Measurements from ENCODE around the gene TTLL11.

The TTLL11 gene

GRCh38 chr9:121871431-121872025 lies 221.6 kb downstream of the TTLL11 start:
- DNase-seq = no peak

DNA sequence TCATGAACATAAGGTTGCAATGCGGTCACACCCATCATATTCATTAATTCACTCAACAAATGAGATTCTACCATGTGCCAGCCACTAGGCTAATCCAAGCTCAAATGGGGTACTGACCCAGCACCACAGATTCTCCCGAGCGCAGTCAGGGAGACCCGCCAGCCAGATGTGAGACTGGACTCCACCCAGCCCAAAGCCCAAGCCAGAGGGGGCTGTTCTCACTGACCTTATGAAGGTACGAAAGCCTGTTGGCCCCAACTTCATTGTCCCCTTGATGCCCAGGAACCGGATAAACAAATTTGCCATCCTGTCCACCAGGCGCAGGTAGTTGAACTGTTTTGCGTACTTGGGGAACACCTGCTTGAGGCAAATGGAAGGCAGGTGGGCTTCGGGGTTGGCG lies 222.8 kb downstream of the TTLL11 start:
- DNase-seq = no peak

DNA sequence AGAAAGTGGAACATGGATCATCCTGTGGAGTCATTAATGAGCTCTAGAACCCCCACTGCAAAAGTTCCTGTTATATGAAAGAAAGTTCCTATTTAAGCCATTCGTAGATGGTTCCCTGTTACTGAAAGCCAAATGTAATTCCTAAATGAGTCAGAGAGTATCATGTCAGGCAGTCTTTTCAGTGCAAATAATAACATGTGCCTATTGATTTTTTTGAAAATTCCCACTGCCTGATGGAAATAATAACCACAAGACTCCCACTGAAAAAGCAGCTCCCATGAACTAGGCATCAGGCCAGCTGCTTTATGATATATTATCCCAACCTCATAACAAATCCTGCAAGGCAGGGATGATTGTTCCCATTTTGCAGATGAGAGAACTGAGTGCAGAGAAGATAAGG lies 224.5 kb downstream of the TTLL11 start:
- no peak for DNase-seq

GRCh38 chr9:121866927-121867326 lies 226.2 kb downstream of the TTLL11 start:
- no peak for DNase-seq

GRCh38 chr9:121865884-121866283 lies 227.2 kb downstream of the TTLL11 start:
- DNase-seq = no peak

- DNase-seq = no peak
Observed at GRCh38 chr9:121865060-121865459, 228.0 kb downstream of the TTLL11 start.

DNA sequence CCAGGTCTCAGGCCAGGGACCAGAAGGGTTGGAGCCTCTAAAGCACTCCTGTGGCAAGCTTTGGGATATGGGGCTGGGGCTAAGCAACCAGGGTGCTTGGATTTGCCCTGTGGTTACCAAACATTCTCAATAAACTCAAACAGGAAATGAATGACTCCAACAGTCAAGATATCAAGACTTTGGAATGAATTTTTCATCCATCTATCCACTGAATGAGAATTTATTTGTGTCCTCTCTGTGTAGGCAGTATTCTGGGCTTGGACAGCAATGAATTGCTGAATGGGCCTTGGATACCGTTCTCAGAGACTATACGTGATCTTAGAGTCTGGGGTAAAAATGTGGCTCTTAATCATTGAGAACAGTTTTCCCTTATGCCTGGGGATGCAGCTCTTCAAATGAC lies 229.2 kb downstream of the TTLL11 start:
- DNase-seq = no peak

DNA sequence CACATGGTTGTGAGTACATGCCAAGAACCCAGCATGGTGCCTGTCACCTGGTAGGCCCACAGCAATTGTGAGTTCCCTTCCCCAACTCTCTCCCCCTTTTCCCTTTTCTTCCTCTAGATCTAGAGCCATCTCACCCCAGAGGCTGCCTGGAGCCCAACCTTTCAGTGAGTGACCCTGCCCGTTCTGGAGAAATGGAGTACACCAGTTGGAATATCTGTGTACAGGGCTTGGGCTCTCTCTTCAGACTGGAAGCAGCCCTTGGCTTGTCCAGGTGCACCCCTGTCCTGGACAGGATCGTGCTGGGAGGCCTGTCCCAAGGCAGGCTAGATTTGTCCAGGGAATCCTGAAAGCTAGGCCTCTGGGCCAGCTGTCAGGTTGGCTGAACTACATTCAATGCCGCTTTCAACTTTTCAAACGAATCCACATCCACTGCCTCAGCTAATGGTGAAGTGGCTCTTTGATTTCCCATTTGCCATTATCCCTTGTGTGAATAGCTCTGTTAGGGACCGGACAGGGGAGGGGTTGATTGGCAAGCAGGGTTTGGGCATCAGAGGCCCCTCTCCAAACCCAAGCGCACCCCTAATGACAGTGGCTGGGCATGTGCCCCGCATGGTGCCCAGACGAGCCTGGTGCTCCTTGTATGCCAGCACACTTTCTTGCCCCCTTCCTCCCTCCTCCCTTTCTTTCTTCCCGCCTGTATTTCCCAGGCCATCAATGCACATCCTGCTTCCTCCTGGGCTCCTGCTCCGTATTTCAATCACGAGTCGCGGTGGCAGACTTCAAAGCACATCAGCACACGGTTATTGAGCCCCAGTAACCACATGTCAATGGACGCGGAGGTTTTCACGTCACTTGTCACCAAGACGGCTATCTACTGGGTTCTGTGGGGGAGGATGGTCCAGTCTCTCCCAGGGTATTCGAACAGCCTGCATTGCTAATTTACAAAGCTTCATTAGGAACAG lies 230.5 kb downstream of the TTLL11 start:
- no peak for DNase-seq

- DNase-seq = no peak
Observed at GRCh38 chr9:121861501-121862180, 231.5 kb downstream of the TTLL11 start.

- DNase-seq = no peak
Observed at GRCh38 chr9:121860744-121861143, 232.4 kb downstream of the TTLL11 start.

- no peak for DNase-seq
Observed at GRCh38 chr9:121860213-121860612, 232.9 kb downstream of the TTLL11 start.

DNA sequence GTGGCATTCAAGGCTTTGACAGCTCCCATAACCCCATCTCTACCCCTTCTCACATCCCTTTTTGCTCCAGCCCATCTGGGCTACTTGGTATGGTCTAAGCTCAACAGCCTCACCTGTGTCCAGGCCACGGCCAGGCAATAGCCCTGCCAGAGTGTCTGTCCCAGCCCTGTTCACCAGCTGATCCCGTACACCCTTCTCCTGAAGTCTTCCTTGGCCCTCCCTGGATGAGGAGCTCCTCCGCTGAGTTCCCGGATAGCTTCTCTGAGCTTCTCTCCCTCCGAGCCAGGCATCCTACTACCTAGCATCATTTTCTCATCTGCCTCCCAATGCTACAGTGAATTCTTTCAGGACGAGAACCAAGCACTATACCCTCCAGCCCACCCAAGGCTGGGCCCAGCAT lies 233.5 kb downstream of the TTLL11 start:
- DNase-seq = no peak

GRCh38 chr9:121858788-121859187 lies 234.3 kb downstream of the TTLL11 start:
- DNase-seq = no peak

DNA sequence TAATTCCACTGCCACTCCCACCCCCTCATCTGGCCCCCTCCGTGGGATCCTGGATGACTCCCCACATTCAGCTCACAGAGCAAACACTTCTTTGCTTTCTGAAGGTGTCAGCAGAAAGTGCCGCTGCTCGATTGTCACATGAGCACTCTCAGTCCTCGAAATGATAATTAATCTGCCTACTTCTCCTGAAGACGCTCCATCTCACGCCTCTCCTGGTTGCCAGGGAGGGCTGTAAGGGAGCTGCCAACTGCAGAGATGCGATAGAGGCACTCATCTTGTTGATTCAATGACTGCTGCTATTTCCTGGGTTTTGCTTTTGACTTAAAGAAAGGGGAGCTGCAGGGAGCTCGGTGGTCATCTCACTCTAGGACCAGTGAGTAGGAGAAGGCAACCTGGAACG lies 235.2 kb downstream of the TTLL11 start:
- DNase-seq = no peak

GRCh38 chr9:121855476-121855875 lies 237.6 kb downstream of the TTLL11 start:
- DNase-seq = no peak

DNA sequence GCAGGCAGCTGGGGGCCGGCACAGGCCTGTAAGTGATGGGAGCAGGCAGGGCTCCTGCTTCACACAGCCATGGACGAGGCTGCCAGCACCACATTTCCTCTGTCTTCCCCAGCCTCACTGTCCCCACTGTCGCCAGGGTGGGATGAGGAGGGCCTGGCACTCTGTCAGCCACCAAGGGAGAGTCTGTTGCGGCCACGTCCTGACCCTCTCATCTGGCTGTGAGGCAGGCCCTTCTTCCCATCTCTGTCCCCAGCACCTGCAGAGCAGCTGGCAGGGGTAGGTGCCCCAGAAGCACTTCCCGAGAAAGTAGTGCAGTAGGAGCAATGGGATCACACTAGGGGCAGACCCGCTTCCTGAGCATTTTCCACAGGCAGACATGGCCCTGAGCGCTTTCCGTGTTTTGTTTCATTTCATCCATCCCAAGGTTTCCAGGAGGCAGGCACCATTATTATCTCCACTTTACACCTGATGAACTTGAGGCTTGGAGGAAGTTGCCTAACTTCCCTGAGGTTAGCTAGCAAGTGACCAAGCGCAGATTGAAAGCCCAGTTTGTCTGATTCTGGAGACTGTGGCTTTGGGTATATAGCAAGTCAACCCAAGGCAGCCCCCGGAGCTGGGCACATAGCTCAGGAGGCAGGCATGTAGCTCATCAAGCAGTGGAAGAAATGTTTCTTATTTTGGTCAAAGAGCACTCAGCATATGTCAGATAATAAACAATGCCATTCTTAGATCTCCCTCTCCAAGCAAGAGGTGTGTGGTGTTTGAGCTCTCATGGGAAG lies 239.3 kb downstream of the TTLL11 start:
- DNase-seq = no peak

GRCh38 chr9:121852651-121853616 lies 240.2 kb downstream of the TTLL11 start:
- no peak for DNase-seq

DNA sequence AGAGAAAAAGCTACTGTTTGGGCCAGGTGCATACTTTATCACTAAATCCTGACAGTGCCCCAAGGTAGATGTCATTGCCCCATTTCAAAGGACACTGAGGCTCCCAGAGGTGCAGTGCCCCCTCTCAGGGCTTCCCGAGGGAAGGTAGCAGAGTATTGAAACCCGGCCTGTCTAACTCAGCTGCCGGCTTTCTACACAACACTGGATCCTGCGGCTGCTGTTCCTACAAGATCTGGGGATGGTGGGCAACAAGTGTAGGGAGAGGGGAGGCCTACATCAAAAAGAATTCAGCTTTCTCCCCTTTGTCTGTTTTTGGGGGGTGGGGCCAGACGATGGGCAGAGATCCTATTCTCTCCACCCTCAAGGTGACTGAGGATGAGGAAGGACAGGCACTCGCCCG lies 240.9 kb downstream of the TTLL11 start:
- no peak for DNase-seq

GRCh38 chr9:121851641-121852091 lies 241.4 kb downstream of the TTLL11 start:
- no peak for DNase-seq

- DNase-seq = no peak
Observed at GRCh38 chr9:121850366-121850765, 242.7 kb downstream of the TTLL11 start.

DNA sequence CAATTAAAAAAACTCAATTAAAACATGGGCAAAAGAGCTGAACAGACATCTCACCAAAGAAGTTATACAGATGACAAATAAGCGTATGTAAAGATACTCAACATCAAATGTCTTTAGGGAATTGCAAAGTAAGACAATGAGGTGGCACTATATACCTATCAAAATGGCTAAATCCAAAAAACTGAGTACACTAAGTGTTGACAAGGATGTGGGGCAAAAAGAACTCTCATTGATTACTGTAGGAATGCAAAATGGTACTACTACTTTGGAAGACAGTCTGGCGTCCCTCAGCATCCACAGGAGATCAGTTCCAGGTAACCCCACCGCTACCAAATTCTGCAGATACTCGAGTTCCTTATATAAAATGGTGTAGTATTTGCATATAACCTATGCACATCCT lies 243.6 kb downstream of the TTLL11 start:
- no peak for DNase-seq

DNA sequence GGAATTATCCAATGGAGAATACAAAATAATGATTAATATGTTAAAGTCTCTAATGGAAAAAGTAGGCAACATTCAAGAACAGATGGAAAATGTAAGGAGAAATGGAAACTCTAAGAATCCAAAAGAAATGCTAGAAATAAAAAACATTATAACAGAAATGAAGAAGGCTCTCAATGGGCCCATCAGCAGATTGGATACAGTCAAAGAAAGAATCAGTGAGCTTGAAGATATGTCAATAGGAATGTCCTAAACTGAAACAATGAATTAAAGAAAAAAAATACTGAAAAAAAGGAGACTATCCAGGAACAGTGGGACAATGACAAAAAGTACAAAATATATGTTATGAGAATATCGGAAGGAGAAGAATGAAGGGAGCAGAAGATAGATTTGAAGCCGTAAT lies 248.5 kb downstream of the TTLL11 start:
- no peak for DNase-seq
